CD4-positive, alpha-beta T cell treated with Interleukin-10 for 1 hour (primary cell): ENCODE measurements around the gene KANK3.
"Not testable (repeated sequence)": the region's sequence is repeated elsewhere in the genome, so short reads cannot be mapped to it uniquely, and the experiment has no call there.

Experiments
- DNase-seq: peaks from one replicate; pipeline ENCODE4 v3.0.0-alpha.2; 2020

Gene KANK3

GRCh38 chr19:8336660-8337059 is 6.4 kb downstream of the KANK3 start:
- no peak for DNase-seq

GRCh38 chr19:8336072-8336569 is 6.9 kb downstream of the KANK3 start:
- DNase-seq = no peak

DNA sequence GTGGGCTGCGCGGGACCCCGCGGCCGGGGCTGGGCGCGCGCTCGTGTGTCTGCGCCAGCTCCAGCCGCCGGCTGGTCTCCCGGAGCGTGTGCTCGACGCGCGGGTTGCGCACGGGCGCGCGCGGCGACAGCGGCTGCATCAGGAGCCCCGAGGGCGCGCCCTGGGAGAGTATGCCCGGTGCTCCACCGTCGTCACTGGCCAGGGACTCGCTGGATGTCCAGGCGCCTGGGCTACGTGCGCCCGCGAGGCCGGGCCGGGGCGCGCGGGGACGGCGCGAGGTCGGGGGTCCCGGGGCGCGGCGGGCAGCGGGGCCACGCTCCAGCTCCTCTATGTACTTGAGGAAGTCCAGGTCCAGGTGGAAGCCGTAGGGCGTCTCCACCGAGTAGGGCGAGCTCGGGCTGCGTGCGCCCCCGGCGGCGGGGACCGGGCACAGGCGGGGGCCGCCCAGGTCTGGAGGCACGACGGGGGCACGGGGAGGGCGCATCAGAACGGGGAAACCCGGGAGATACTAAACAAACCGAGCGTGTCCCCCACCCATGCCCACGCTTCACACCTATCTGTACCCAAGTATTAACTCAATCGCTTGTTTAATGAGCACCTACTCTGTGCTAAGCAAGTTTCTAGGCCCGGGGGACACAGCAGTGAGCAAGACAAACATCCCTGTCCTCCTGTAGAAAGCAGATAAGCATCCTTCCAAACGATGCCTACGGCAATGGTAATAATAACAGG is 7.6 kb downstream of the KANK3 start:
- DNase-seq = peak; percentile 25

- peak; percentile 26 for DNase-seq
Observed at GRCh38 chr19:8334458-8335342, 8.4 kb downstream of the KANK3 start.

DNA sequence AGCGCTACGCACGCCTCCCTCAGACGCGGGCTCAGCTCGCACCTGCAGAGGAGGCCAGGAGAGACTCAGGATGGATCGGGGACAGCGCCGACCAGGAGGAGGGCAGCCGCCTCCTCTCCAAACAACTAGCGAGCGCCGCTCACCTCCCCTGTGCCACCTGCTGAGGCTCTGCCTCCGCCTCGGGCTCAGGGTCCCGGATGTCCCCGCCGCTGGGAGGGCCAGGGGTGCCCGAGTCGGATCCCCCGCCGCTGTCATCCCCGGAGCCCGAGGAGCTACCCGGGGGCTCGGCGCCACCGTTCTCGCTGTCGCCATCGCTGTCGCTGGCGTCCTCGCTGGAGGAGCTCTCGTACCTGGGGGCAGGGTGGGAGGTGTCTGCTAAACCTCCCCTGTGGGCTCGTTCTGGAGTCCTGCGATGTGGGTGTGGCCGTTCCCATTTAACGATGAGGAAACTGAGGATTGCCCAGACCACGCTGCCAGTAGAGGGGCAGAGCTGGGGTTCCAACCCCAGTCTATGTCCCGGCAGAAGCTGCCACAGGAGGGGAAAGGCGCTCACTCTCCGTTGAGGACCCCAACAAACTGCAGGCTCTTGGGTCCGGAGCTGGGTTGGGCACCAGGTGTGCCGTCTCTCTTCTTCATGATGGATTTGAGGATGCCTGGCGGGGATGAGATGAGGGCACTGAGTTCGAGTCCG is 9.2 kb downstream of the KANK3 start:
- no peak for DNase-seq

- DNase-seq = no peak
Observed at GRCh38 chr19:8332976-8333766, 9.9 kb downstream of the KANK3 start.

DNA sequence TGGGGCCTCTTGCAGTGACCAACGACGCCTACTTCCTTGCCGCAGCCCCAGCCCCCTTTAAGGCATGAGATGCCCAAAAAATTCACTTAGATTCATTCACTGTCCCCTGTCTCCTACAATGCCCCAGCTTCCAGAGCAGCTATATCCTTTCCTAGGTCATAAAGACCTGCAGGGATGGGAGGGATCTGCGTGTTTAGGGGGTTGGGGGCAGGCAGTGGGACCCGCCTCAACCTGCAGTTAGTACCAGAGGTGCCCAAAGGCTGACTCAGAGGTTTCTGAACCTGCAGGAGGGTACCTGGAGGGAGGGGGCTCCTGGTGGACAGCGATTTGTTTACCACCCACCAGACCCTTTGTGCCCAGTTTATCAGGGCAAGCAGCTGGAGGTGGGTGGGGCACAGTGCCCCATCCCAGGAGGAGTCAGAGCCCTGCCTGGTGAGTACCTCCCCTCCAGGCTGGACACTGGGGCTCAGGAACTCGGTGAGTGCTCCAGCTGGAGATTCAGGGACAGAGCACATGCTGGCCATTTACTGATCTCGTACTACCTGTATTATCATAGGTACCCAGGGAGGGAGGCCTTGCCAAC is 11.7 kb downstream of the KANK3 start:
- DNase-seq = no peak

- no peak for DNase-seq
Observed at GRCh38 chr19:8329996-8330395, 13.1 kb downstream of the KANK3 start.

DNA sequence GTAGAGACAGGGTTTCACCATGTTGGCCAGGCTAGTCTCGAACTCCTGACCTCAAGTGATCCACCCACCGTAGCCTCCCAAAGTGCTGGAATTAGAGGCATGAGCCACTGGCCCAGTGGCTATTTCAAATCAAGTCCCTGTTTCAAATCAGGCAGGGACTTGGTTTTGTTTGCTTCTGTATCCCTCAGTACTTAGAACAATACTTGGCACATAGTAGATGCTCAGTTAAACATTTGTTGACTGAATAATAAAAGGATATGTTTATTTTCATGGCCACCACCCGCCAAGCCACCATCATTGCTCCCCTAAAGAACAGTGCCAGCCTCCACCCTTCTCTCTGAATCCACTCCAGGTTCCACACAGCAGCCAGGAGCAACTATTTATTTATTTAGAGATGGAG is 17.6 kb downstream of the KANK3 start:
- no peak for DNase-seq

DNA sequence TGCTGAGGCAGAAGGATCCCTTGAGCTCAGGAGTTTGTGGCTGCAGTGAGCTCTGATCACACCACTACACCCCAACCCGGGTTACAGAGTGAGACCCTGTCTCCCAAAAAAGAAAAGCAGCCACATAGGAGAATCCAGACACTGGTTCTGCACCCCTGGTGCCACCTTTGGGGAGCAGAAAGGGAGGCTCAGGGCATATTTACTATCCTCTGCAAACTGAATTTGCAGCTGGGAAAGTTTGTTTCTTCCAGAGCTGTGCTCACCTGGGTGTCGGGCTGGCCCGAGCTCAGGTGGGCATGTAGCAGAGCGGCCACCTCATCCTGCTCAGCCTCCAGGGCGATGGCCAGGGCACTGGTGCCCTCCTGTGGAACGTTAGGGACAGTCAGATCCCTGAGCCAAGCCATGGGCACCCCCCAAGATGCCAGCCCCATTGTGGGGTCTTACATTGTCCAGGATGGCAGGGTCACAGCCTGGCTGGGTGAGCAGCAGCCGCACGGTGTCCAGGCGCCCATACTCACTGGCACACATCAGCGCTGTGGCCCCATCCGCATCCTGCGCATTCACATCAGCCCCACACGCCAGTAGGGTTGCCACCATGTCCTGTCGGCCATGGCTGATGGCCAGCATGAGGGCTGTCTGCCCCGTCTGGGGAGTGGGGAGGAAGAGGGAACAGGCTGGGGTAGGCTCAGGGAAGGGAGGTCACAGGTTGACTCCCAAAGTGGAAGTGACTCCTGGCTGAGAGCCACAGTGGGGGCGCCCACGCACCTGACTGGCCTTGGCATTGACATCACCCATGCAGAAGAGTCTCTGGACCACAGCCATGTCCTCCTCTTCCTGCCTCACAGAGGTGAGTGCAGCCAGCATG is 18.6 kb downstream of the KANK3 start:
- DNase-seq = no peak

DNA sequence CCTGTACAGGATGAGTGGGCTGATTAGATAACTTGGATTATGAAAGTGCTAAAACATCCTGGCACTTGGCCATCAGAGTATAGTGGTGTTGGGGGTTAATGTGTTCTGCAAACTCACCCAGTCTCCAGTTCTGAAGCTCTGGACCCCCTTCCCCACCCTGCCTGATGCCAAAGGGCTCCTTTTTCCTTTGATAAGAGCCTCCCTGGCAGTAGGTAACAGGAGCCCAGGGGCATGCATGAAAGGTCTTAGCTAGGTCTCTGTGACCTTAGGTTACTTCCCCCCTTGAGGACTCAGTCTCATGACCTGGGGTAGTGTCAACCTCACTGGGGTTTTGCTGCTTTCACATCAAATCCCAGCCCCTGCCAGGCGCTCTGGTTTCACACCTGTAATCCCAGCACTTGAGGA is 19.3 kb downstream of the KANK3 start:
- DNase-seq = no peak

GRCh38 chr19:8322638-8322997 is 20.4 kb downstream of the KANK3 start:
- DNase-seq = no peak

GRCh38 chr19:8321986-8322637 is 20.9 kb downstream of the KANK3 start:
- no peak for DNase-seq

GRCh38 chr19:8321067-8321985 is 21.7 kb downstream of the KANK3 start, which contains the start of the genes NDUFA7 and RPS28:
Gene NDUFA7 (minus strand): TSS chr19:8321375. CDS start chr19:8321358, 17 bp downstream.
Gene RPS28 (plus strand): TSS chr19:8321496. CDS start chr19:8321531, 35 bp downstream.
- peak; percentile 98 for DNase-seq

- DNase-seq = no peak
Observed at GRCh38 chr19:8320564-8321066, 22.4 kb downstream of the KANK3 start.

DNA sequence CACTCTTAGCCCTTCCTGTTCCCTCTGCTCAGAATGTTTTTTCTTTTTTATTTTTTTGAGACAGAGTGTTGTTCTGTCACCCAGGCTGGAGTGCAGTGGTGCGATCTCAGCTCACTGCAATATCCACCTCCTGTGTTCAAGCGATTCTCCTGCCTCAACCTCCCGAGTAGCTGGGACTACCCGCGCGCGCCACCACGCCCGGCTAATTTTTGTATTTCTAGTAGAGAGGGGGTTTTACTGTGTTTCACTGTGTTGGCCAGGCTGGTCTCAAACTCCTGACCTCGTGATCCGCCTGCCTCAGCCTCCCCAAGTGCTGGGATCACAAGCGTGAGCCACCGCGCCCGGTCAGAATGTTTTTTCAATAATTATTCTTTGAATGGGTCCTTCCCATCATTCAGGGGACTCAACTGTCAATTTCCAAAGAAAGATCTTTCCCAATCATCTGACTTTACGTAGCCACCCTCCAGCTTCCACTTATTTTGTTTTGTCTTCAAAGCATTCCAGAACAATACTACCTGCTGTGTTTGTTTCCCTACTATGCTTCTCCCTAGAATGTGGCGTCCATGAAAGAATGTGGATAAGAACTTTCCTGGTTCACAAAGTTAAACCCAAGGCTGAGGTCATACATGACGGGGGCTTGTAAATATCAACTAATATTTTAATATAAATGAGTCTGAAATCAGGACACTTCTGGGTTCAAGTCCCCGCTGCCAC is 23.1 kb downstream of the KANK3 start:
- DNase-seq = no peak

DNA sequence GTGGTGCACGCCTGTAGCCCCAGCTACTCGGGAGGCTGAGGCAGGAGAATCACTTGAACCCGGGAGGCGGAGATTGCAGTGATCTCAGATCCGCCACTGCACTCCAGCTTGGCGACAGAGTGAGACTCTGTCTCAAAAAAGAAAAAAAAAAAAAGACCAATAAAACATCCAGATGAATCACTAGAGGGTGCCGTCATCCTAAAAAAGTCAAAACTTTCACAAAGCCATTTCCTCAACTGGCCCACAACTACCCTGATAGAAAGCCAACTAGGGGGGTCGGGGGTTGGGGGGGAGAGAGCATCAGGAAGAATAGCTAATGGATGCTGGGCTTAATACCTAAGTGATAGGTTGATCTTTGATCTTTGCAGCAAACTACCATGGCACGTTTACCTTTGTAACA is 24.2 kb downstream of the KANK3 start:
- not testable (repeated sequence) for DNase-seq

- DNase-seq = no peak
Observed at GRCh38 chr19:8316351-8317125, 26.5 kb downstream of the KANK3 start.
